C4-2B (cell line): ENCODE results near the gene KLF3.
"Not testable (repeated sequence)": the region's sequence is repeated elsewhere in the genome, so short reads cannot be mapped to it uniquely, and the experiment has no call there.

Experiments
- H3K27ac ChIP-seq: fragments of 450-650 bp; 2 replicates; pipeline ENCODE4 v1.5.1; 2017
- ZFX ChIP-seq: fragments of 450-650 bp; IDR thresholded peaks from 2 replicates; pipeline ENCODE4 v1.6.1; 2017
- TF ChIP-seq, protein P1 (sequence below): fragments of 450-650 bp; conservative IDR thresholded peaks from 2 replicates; pipeline ENCODE4 v1.5.1; 2017; ENCODE audit warnings: mild to moderate bottlenecking

The KLF3 gene

DNA sequence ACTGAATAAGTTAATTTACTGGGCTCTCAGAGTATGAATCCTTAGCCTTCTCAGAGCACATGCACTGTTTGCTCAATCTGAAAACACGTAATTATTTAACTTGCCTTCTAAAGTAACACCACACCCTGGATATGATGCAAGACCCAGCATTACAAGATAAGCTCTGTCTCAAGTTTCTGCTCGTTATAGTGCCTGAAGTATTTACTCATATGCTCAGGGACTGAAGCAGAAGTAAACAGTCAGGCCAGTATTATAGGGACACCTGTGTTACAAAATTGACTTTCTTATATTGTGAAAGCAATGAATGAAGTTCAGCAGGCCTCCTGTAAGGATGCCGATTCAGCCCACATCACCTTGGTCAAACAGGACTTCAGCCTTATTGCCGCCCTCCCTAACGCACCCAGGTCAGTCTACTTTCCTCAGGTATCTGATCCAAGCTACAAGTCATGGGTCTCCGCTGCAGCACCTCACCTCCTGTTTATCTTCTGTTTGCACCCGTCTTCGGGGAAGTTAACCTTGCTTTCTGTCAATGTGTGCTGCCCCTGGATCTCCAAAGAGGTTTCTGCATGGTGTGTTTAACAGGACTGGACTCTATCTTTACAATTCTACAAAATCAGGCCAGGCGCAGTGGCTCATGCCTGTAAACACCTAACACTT lies 42.8 kb upstream of the KLF3 start:
- peak overlapping the region; percentile 88 for H3K27ac ChIP-seq

DNA sequence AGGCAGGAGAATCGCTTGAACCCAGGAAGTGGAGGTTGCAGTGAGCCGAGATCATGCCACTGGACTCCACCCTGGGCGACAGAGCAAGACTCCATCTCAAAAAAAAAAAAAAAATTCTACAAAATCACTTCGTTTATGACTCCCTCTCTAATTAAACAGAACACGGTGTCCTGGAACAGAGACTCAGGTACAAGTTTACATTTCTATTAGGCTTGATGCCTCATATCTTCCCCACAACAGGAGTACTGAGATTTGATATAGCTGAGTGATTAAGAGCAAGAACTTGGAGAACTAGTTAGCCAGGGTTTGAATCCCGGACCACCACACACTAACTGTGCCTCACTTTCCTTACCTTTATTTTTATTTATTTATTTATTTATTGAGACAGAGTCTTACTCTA lies 42.2 kb upstream of the KLF3 start:
- TF ChIP-seq ZFX, result no peak
- TF ChIP-seq, protein P1, sequence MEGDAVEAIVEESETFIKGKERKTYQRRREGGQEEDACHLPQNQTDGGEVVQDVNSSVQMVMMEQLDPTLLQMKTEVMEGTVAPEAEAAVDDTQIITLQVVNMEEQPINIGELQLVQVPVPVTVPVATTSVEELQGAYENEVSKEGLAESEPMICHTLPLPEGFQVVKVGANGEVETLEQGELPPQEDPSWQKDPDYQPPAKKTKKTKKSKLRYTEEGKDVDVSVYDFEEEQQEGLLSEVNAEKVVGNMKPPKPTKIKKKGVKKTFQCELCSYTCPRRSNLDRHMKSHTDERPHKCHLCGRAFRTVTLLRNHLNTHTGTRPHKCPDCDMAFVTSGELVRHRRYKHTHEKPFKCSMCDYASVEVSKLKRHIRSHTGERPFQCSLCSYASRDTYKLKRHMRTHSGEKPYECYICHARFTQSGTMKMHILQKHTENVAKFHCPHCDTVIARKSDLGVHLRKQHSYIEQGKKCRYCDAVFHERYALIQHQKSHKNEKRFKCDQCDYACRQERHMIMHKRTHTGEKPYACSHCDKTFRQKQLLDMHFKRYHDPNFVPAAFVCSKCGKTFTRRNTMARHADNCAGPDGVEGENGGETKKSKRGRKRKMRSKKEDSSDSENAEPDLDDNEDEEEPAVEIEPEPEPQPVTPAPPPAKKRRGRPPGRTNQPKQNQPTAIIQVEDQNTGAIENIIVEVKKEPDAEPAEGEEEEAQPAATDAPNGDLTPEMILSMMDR, result no peak

More for the DNA sequence above, 42.8 kb upstream of the KLF3 start:
- TF ChIP-seq ZFX, result no peak
- TF ChIP-seq, protein P1, result no peak

DNA sequence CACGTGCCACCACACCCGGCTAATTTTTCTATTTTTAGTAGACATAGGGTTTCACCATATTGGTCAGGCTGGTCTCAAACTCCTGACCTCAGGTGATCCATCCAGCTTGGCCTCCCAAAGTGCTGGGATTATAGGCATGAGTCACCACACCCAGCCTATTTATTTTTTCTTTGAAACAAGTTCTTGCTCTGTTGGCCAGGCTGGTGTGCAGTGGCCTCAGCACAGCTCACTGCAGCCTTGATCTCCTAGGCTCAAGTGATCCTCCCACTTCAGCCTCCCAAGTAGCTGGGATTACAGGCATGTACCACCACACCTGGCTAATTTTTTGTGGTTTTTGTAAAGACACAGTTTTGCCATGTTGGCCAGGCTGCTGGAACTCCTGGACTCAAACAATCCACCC lies 41.7 kb upstream of the KLF3 start:
- peak overlapping the region; percentile 88 for H3K27ac ChIP-seq

More for the DNA sequence above, 42.2 kb upstream of the KLF3 start:
- peak overlapping the region; percentile 88 for H3K27ac ChIP-seq

DNA sequence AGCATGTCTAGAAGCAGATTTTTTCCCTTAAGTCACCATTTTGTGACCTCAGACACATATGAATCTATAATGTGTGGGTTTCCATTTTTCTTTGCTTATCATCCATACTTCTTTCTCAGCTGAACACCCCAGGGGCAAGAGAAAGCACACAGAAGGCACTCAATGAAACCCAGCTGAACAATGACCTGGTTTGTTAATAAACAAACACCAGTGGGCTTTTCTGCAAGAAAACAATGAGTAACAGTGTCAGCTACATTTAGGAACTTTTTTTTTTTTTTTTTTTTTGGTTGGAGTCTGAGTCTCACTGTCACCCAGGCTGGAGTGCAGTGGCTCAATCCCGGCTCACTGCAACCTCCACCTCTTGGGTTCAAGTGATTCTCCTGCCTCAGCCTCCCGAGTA lies 40.7 kb upstream of the KLF3 start:
- TF ChIP-seq, protein P1, result no peak
- TF ChIP-seq ZFX, result no peak
- peak overlapping the region; percentile 88 for H3K27ac ChIP-seq

DNA sequence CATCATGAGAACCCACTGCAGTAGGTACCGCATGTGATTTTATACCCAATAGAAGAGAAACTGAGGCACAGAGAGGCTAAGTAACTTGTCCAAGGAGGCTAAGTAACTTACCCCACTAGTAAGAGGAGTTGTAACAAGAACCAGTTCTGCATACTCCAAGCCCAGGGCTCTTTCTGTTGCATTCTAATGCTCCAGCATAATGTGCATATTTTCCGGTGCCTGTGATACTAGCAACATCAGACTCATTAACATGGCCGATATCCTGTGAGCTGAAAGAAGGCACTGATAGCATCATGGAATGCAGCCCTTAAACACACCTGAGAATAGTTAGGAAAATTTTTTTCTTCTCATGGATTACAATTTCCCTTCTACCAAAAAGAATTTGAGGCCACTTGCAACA lies 39.7 kb upstream of the KLF3 start:
- no peak for TF ChIP-seq ZFX
- TF ChIP-seq, protein P1, result no peak
- no peak overlapping the region for H3K27ac ChIP-seq

DNA sequence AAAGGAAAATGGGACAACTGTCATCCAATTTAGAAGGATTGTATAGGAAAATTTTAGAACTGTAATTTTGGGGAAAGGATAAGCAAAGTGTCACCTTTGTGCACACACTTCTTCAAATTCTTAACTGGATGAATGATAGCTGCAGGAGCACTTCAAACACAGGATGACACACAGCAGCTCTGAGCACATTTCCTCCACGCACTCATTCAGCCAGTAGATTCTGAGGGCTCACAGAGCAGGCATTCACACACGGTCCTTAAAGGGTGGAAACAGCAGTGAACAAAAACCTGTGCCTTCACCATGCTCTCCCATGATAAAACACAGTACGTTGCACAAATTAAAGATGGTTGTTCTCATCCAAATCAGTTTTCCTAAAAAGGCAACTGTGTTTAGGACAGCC lies 38.5 kb upstream of the KLF3 start:
- TF ChIP-seq, protein P1, result no peak
- no peak for TF ChIP-seq ZFX
- no peak overlapping the region for H3K27ac ChIP-seq

DNA sequence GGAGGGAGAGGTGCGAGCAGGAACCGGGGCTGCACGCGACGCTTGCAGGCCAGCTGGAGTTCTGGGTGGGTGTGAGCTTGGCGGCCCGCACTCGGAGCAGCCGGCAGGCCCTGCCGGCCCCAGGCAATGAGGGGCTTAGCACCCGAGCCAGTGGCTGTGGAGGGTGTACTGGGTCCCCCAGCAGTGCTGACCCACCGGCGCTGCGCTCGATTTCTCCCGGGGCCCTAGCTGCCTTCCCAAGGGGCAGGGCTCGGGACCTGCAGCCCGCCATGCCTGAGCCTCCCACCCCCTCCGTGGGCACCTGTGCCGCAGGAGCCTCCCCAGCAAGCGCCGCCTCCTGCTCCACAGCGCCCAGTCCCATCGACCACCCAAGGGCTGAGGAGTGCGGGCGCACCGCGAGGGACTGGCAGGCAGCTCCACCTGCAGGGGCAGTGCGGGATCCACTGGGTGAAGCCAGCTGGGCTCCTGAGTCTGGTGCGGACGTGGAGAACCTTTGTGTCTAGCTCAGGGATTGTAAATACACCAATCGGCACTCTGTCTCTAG lies 37.0 kb upstream of the KLF3 start:
- H3K27ac ChIP-seq, result not testable (repeated sequence)

DNA sequence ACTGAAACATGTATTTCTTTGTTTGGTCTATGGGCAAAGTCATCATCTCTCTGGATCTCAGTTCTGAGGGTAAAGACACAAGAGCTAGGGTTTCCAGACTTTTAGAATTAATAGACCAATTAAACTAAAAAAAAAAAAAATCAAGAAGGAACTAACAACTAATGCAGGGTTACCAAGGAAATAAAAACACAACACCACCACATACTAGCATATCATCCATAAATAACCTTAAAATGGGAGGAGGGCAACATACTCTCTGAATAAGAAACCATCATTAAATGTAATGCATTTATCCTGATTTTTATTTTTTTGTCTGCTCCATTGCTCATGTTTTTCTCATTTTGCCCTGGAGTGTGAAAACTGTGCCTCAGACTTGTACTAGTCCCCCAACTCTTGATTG lies 33.5 kb upstream of the KLF3 start:
- no peak overlapping the region for H3K27ac ChIP-seq
- no peak for TF ChIP-seq ZFX
- TF ChIP-seq, protein P1, result no peak
